GM12873 (cell line): ENCODE results near the gene PXK.

Experiments
- TF ChIP-seq, protein P1 (sequence below): IDR thresholded peaks from 2 replicates; pipeline ENCODE4 v1.5.1; 2012; ENCODE audit warnings: low read depth, mild to moderate bottlenecking, moderate library complexity, low read length, control low read depth; ENCODE audit not compliant: insufficient read depth; ENCODE audit errors: missing control alignments

PXK gene

DNA sequence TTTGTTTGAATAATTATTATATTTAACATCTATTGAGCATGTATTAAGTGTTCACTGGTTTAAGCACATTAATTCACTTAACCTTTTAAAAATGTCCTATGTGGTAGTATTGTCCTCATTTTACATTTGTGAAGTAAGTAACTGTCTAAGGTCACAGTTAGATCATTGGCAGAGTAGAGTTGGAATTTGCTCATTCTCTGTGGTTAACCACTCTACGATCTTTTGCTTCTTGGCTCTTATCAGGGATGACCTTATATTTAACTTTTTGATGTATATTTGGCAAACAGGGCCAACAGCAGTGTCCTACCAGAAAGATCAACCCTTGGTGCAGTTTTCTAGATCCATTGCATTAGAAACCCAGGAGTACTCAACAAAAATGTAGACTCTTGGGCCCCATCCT, 34.0 kb downstream of the PXK start:
- TF ChIP-seq, protein P1, sequence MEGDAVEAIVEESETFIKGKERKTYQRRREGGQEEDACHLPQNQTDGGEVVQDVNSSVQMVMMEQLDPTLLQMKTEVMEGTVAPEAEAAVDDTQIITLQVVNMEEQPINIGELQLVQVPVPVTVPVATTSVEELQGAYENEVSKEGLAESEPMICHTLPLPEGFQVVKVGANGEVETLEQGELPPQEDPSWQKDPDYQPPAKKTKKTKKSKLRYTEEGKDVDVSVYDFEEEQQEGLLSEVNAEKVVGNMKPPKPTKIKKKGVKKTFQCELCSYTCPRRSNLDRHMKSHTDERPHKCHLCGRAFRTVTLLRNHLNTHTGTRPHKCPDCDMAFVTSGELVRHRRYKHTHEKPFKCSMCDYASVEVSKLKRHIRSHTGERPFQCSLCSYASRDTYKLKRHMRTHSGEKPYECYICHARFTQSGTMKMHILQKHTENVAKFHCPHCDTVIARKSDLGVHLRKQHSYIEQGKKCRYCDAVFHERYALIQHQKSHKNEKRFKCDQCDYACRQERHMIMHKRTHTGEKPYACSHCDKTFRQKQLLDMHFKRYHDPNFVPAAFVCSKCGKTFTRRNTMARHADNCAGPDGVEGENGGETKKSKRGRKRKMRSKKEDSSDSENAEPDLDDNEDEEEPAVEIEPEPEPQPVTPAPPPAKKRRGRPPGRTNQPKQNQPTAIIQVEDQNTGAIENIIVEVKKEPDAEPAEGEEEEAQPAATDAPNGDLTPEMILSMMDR: no peak

DNA sequence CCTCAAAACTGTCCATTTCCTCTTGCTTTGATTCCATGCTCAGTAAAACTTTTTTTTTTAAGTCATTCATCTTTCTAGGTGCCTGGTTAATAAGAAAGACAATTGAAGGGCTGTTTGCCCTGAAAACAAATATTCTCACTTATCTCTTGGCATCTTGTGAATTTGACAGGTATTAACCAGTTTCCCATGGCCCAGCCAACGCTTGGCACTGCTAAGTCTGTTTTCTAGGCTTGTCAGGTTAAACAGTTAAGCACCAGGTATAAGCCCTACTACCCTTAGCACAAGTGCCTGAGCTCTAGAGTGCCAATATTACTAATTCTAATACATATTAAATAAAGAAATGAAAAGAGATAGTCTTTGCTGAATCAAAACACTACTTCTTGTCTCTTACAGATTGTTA, 36.3 kb downstream of the PXK start:
- TF ChIP-seq, protein P1: no peak

DNA sequence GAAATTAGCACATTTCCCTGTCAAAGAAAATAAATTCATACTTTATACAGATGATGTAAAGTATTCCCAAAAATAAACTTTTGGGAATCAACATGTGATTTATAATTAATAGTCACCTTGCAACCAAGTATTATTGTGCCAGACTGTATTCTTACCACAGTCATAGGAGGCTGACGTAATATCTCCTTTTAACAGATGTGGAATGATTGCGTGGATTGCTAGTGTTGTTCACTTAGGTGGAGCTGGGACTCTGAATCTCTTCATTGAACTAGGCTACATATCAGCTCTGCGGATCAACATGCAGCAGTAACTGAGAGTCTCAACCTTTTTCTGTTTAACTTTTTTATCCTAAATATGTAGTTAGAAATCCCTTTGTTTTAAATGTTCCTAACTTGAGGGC, 37.2 kb downstream of the PXK start:
- TF ChIP-seq, protein P1: no peak

DNA sequence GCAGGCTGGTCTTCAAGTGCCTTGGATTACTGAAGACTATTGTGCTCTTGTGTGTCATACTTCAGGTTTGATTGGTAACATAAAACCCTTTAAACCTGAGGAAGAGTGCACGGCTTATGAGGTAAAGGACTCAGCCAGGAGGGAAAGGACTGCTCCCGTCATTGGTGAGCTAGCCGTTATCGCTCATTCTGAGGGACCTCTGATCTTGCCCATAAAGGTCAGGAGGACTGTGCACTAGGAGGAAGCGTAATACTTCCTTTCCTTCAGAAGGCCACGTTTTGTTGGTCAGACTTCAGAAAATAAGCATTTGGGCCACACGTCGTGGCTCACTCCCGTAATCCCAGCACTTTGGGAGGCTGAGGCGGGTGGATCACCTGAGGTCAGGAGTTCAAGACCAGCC, 37.7 kb downstream of the PXK start:
- TF ChIP-seq, protein P1: no peak

DNA sequence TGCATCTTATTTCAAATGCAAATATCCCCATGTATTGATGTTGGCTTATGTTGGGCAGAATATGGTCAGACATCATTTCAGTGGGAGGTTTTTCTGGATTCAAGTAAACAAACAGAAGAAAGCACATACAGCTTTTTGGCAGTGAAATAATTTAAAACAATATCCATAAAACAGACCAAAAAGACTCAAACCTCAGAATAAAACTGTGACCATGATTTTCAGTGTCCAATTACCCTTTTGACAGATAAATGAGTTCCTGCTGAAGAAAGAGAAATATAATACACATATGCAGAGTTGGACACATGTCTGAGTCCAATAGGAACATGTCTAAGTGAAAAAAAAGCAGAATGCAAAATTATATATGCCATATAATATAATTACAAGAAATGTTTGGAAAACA, 39.1 kb downstream of the PXK start:
- TF ChIP-seq, protein P1: no peak

DNA sequence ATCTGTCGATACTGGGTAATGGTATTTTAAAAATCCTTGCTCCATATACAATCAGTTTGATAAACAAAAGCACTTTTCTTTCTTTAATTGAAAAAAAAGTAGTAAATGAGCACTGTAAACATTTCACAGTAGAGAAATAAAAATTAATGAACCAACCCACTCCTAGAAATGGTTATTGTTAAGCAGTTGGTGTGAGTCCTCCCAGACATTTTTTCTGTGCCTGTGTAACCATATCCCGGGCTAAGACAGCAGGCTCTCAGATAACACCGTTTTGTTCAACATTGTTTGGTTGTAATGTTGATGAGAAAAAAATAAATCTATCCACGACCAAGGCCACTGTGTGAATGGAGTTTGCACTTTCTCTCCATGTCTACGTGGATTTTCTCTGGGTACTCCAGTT, 42.6 kb downstream of the PXK start:
- TF ChIP-seq, protein P1: no peak

DNA sequence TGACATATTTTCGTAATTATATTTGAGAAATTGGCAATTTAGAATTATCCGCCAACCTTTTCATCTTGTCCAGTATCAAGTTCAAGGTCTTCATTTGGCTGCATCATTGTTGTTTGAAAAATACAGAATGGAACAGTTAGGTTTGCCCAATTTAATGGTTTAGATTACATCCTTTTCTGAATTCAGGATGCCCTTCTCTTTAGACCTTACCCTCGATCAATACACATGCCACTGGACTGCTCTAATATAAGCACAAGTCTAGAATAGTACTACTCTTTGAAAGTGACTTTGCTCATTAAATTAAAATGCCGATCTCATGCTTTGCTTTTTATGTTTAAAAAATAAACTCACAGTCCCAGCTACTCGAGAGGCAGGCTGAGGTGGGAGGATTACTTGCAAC, 44.5 kb downstream of the PXK start:
- TF ChIP-seq, protein P1: no peak
